HepG2 (cell line): Measurements from ENCODE around the gene ST7L. TPM values are rescaled to one million over a fixed set of nuclear protein-coding genes. Genes with fewer than 3 reads are reported as not detected.

ENCODE experiments used
- ATAC-seq: fragments of 200-7000 bp; cut with Tn5 transposase; 3 replicates; pipeline ENCODE4 v1.9.1; 2020; ENCODE audit warnings: mild to moderate bottlenecking, moderate library complexity
- BruUV-seq: library from RNA; stranded (reverse); fragments of 400-500 nt; replicated peaks from 2 replicates; lab custom pipeline; 2021; lab: Mats Ljungman, UMichigan
- CTCF ChIA-PET: fragments of 300-600 bp; formaldehyde crosslinking; extraction: SDS; loops from one replicate; lab custom pipeline; 2021; ENCODE audit warnings: low total read pairs, inconsistent platforms, low intra/inter-chr PET ratio; lab: Yijun Ruan, JAX
- POLR2A ChIA-PET: fragments of 350-600 bp; sonication (Branson Sonifier 250); formaldehyde crosslinking; loops from one replicate; lab custom pipeline; 2020; ENCODE audit warnings: antibody characterized with exemption, inconsistent platforms; lab: Yijun Ruan, JAX
- DNase-seq: peaks from one replicate; pipeline ENCODE4 v3.0.0-alpha.2; 2015; ENCODE audit warnings: low spot score
- FAIRE-seq: peaks from 3 replicates; lab custom pipeline; 2011; peaks lifted over from hg19 to GRCh38; lab: Jason Lieb, UNC
- H2AFZ ChIP-seq: one replicate; pipeline ENCODE4 v1.6.1; 2011; ENCODE audit warnings: low read length, inconsistent platforms
- H3K27ac ChIP-seq: fragments of 300-600 bp; 3 replicates; pipeline ENCODE4 v1.8.0; 2011; ENCODE audit warnings: mixed run types, mild to moderate bottlenecking, mixed read lengths, low read length, inconsistent platforms; ENCODE audit not compliant: insufficient read depth; ENCODE audit errors: extremely low read length
- H3K27me3 ChIP-seq, 2 experiments: fragments of 200-600 bp in 1 of 2; 2 replicates in 1 of 2; 3 replicates in 1 of 2; pipeline versions ENCODE4 v1.6.0 to v1.8.0; 2011; ENCODE audit warnings: low read length in 2 of 2, mild to moderate bottlenecking in 2 of 2, moderate library complexity in 2 of 2, inconsistent platforms in 1 of 2; ENCODE audit not compliant: insufficient read depth in 2 of 2, control insufficient read depth in 1 of 2
- H3K36me3 ChIP-seq, 2 experiments: fragments of 200-600 bp in 1 of 2; replicated peaks in 1 of 2; 2 replicates in 1 of 2; 3 replicates in 1 of 2; pipeline versions ENCODE4 v1.5.1 to v1.8.0; 2011; ENCODE audit warnings: low read length in 2 of 2, inconsistent platforms in 1 of 2; ENCODE audit not compliant: insufficient read depth in 2 of 2, control insufficient read depth in 1 of 2
- H3K4me1 ChIP-seq: 2 replicates; pipeline ENCODE4 v1.5.1; 2012; ENCODE audit warnings: low read length, inconsistent platforms; ENCODE audit not compliant: insufficient read depth
- H3K4me2 ChIP-seq: 2 replicates; pipeline ENCODE4 v1.6.0; 2011; ENCODE audit warnings: low read depth, low read length, inconsistent platforms
- H3K4me3 ChIP-seq, 3 experiments: fragments of 200-600 bp in 1 of 3; sonication (generic), shearing (Covaris generic) in 1 of 3; replicated peaks in 1 of 3; 2 replicates each; pipeline ENCODE4 v1.5.1; 2011 to 2016; ENCODE audit warnings: low read length in 3 of 3, inconsistent platforms in 2 of 3, low read depth in 2 of 3, mild to moderate bottlenecking in 2 of 3, control low read depth in 1 of 3, mixed read lengths in 1 of 3; ENCODE audit not compliant: insufficient read depth in 1 of 3
- H3K79me2 ChIP-seq: one replicate; pipeline ENCODE4 v1.6.1; 2011; ENCODE audit warnings: low read length, inconsistent platforms; ENCODE audit not compliant: insufficient read depth
- H3K9ac ChIP-seq: 2 replicates; pipeline ENCODE4 v1.6.0; 2011; ENCODE audit warnings: mild to moderate bottlenecking, low read depth, low read length, inconsistent platforms; ENCODE audit not compliant: insufficient read depth
- H3K9me3 ChIP-seq: 2 replicates; pipeline ENCODE4 v1.5.1; 2012; ENCODE audit warnings: mild to moderate bottlenecking, low read length
- H4K20me1 ChIP-seq: 2 replicates; pipeline ENCODE4 v1.6.0; 2011; ENCODE audit warnings: inconsistent platforms, mild to moderate bottlenecking, low read length, moderate library complexity; ENCODE audit not compliant: insufficient read depth
- ATF7-NPFF ChIP-seq: sonication (generic); formaldehyde crosslinking; IDR thresholded peaks from 2 replicates; pipeline ENCODE4 v1.8.1; 2023; ENCODE audit warnings: mild to moderate bottlenecking, low read depth, missing genetic modification reagents, moderate library complexity
- ELF1 ChIP-seq: sonication (generic); formaldehyde crosslinking; IDR thresholded peaks from 2 replicates; pipeline ENCODE4 v1.4.0; 2020; ENCODE audit warnings: missing genetic modification reagents
- RCOR2 ChIP-seq: IDR thresholded peaks from 2 replicates; pipeline ENCODE4 v1.6.1; 2016; ENCODE audit warnings: missing biosample characterization, missing genetic modification reagents
- SIX1 ChIP-seq: sonication (generic); formaldehyde crosslinking; IDR thresholded peaks from 2 replicates; pipeline ENCODE4 v1.4.0; 2020; ENCODE audit warnings: missing genetic modification reagents, borderline replicate concordance
- SP2 ChIP-seq: sonication (generic); formaldehyde crosslinking; IDR thresholded peaks from 2 replicates; pipeline ENCODE4 v1.5.1; 2020; ENCODE audit warnings: mild to moderate bottlenecking, missing genetic modification reagents
- ZNF326 ChIP-seq: sonication (generic); formaldehyde crosslinking; IDR thresholded peaks from 2 replicates; pipeline ENCODE4 v1.4.0; 2020; ENCODE audit warnings: missing genetic modification reagents, borderline replicate concordance
- ZNF367 ChIP-seq: sonication (generic); formaldehyde crosslinking; IDR thresholded peaks from 2 replicates; pipeline ENCODE4 v1.4.0; 2020; ENCODE audit warnings: missing genetic modification reagents, borderline replicate concordance
- WGBS: methylation state at CpG from one replicate; pipeline ENCODE4 v1.1.6; 2017; ENCODE audit warnings: low lambda C conversion rate; 5-methylcytosine and 5-hydroxymethylcytosine counted together
- in situ Hi-C: cut with HindIII; loops from 2 replicates; pipeline ENCODE4 v1.10.0; 2017; ENCODE audit warnings: low pct_unique_long_range_greater_than_20kb; ENCODE audit not compliant: extremely low pct_ligation_motif_present
- intact Hi-C: fragments of 100-400 bp; cut with micrococcal nuclease; formaldehyde crosslinking; loops from one replicate; pipeline ENCODE4 v1.10.0; 2022; ENCODE audit not compliant: unreplicated experiment
- polyA plus RNA-seq, 8 experiments: library from polyadenylated mRNA; depleted of rRNA in 3 of 8; stranded (reverse) in 7 of 8; unstranded in 1 of 8; fragments of >200 nt; fragmentation: Illumina TruSeq in 4 of 8; extraction: Trizol in 4 of 8; gene quantifications; 2 replicates each; pipeline versions ENCODE4 v1.2.1 to v1.2.3, GENCODE V29; 2011 to 2016; ENCODE audit warnings: low read depth in 4 of 8, missing spikeins in 1 of 8, mixed read lengths in 1 of 8; ENCODE audit not compliant: insufficient read depth in 1 of 8
- total RNA-seq, 5 experiments: library from RNA; depleted of rRNA; stranded (reverse); fragments of >200 nt; fragmentation: Illumina TruSeq; extraction: Trizol; gene quantifications; 2 replicates each; pipeline ENCODE4 v1.2.3, GENCODE V29; 2016; ENCODE audit warnings: low read depth in 1 of 5
- TF ChIP-seq, protein P1 (sequence below): IDR thresholded peaks from 2 replicates; pipeline ENCODE4 v1.6.1; 2016; ENCODE audit warnings: missing genetic modification reagents, missing compliant biosample characterization
- TF ChIP-seq, protein P2 (sequence below): sonication (generic); formaldehyde crosslinking; IDR thresholded peaks from 2 replicates; pipeline ENCODE4 v1.4.0; 2020; ENCODE audit warnings: missing genetic modification reagents, borderline replicate concordance
- TF ChIP-seq, protein P3 (sequence below): sonication (generic); formaldehyde crosslinking; IDR thresholded peaks from 2 replicates; pipeline ENCODE4 v1.4.0; 2020; ENCODE audit warnings: missing genetic modification reagents, low read depth, mild to moderate bottlenecking, borderline replicate concordance
- TF ChIP-seq, protein P4 (sequence below): sonication (generic); formaldehyde crosslinking; IDR thresholded peaks from 2 replicates; pipeline ENCODE4 v1.5.1; 2020; ENCODE audit warnings: mild to moderate bottlenecking, missing genetic modification reagents, borderline replicate concordance
- TF ChIP-seq, protein P5 (sequence below): sonication (generic); formaldehyde crosslinking; IDR thresholded peaks from 2 replicates; pipeline ENCODE4 v1.8.0; 2022; ENCODE audit warnings: mild to moderate bottlenecking, missing genetic modification reagents, moderate library complexity
- TF ChIP-seq, protein P6 (sequence below): sonication (generic); formaldehyde crosslinking; IDR thresholded peaks from 2 replicates; pipeline ENCODE4 v1.4.0; 2020; ENCODE audit warnings: missing genetic modification reagents

ST7L gene
- total and polyA plus RNA-seq, 2 of the 13 experiments (the other 11 are each of a cell fraction or from before 2014, with no cell fraction given): 8.6 to 19.9 TPM

DNA sequence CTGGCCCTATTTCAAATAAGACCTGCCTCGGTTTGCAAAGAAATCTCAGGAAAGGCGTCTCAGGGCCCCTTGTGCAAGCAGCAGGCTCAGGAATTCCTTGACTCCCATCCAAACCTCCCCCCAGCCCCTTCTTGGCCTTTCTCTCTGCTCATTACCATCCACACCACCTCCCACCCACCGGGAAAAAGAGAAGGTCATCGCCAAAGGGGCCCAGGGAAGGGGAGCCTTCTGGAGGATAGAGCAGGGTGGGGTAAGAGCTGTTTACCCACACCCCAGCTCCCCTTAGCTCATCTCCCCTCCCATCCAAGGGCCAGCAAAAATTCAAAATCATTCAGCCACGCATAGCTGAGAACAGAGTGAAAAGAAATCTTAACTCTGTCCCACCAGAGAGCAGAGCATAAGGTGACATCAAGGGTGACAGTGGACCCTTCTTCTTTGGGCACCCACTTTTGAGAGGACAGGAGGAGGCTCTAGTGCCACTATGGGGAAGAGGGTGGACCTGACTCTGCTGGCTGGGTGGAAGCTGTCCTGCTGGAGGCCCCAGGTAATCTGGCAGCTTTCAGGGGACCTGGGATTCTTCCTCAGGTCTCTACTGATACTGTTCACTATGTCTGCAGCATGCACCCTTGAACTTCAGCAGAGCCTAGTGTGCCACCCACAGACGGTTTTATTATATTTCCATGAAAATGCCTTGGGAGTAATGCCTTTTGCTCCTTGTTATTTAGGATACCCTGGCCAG is 114.1 kb downstream of the ST7L start:
- Histone ChIP-seq H3K36me3 (no peaks in the 10 kb centered on the region), H3K4me2 (no peak overlapping the region), H3K9ac (no peak overlapping the region), H3K4me1 (peaks cover 28% of the 10 kb centered on the region), H3K9me3 (no peaks in the 10 kb centered on the region), H3K27ac (no peak overlapping the region), H4K20me1 (peaks cover 2% of the 10 kb centered on the region; the same call in 1 of the 2 replicates), H3K27me3 (peaks cover 18 to 82% of the 10 kb centered on the region in 2 experiments; a peak in 4 of 5 replicates), H3K79me2 (no peaks in the 10 kb centered on the region), H3K4me3 (no peak overlapping the region), H2AFZ (no peak overlapping the region)
- FAIRE-seq (no peak), DNase-seq (no peak), ATAC-seq (no peak)
- in situ Hi-C loops: loop anchor here (10.0 kb wide), 1 partner anchor 200 kb away; the partner anchor contains the start of gene RHOC
- WGBS: 6% methylated on average over 6 of the region's 6 CpGs
- ChIA-PET CTCF (no interaction called here), POLR2A (no interaction called here)
- intact Hi-C loops: no loop called here
- BruUV-seq: no TSS peak
- TF ChIP-seq ZNF326 (CRISPR knock-in tag) (no peak), RCOR2 (CRISPR knock-in tag) (no peak), SP2 (CRISPR knock-in tag) (no peak), ATF7-NPFF (no peak), SIX1 (CRISPR knock-in tag) (no peak), ELF1 (CRISPR knock-in tag) (no peak), ZNF367 (CRISPR knock-in tag) (no peak)
- TF ChIP-seq, protein P1, sequence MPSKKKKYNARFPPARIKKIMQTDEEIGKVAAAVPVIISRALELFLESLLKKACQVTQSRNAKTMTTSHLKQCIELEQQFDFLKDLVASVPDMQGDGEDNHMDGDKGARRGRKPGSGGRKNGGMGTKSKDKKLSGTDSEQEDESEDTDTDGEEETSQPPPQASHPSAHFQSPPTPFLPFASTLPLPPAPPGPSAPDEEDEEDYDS: no peak
- TF ChIP-seq, protein P2, sequence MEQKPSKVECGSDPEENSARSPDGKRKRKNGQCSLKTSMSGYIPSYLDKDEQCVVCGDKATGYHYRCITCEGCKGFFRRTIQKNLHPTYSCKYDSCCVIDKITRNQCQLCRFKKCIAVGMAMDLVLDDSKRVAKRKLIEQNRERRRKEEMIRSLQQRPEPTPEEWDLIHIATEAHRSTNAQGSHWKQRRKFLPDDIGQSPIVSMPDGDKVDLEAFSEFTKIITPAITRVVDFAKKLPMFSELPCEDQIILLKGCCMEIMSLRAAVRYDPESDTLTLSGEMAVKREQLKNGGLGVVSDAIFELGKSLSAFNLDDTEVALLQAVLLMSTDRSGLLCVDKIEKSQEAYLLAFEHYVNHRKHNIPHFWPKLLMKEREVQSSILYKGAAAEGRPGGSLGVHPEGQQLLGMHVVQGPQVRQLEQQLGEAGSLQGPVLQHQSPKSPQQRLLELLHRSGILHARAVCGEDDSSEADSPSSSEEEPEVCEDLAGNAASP: no peak
- TF ChIP-seq, protein P3, sequence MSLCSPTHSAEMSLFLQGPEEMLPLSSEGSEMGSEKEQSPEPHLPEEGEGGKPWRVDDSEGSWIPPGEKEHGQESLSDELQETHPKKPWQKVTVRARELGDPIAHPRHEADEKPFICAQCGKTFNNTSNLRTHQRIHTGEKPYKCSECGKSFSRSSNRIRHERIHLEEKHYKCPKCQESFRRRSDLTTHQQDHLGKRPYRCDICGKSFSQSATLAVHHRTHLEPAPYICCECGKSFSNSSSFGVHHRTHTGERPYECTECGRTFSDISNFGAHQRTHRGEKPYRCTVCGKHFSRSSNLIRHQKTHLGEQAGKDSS (CRISPR knock-in tag): no peak
- TF ChIP-seq, protein P4, sequence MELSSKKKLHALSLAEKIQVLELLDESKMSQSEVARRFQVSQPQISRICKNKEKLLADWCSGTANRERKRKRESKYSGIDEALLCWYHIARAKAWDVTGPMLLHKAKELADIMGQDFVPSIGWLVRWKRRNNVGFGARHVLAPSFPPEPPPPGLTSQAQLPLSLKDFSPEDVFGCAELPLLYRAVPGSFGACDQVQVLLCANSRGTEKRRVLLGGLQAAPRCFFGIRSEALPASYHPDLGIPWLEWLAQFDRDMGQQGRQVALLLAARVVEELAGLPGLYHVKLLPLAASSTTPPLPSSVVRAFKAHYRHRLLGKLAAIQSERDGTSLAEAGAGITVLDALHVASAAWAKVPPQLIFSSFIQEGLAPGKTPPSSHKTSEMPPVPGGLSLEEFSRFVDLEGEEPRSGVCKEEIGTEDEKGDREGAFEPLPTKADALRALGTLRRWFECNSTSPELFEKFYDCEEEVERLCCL (CRISPR knock-in tag): no peak
- TF ChIP-seq, protein P5, sequence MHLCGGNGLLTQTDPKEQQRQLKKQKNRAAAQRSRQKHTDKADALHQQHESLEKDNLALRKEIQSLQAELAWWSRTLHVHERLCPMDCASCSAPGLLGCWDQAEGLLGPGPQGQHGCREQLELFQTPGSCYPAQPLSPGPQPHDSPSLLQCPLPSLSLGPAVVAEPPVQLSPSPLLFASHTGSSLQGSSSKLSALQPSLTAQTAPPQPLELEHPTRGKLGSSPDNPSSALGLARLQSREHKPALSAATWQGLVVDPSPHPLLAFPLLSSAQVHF (CRISPR knock-in tag): no peak
- TF ChIP-seq, protein P6, sequence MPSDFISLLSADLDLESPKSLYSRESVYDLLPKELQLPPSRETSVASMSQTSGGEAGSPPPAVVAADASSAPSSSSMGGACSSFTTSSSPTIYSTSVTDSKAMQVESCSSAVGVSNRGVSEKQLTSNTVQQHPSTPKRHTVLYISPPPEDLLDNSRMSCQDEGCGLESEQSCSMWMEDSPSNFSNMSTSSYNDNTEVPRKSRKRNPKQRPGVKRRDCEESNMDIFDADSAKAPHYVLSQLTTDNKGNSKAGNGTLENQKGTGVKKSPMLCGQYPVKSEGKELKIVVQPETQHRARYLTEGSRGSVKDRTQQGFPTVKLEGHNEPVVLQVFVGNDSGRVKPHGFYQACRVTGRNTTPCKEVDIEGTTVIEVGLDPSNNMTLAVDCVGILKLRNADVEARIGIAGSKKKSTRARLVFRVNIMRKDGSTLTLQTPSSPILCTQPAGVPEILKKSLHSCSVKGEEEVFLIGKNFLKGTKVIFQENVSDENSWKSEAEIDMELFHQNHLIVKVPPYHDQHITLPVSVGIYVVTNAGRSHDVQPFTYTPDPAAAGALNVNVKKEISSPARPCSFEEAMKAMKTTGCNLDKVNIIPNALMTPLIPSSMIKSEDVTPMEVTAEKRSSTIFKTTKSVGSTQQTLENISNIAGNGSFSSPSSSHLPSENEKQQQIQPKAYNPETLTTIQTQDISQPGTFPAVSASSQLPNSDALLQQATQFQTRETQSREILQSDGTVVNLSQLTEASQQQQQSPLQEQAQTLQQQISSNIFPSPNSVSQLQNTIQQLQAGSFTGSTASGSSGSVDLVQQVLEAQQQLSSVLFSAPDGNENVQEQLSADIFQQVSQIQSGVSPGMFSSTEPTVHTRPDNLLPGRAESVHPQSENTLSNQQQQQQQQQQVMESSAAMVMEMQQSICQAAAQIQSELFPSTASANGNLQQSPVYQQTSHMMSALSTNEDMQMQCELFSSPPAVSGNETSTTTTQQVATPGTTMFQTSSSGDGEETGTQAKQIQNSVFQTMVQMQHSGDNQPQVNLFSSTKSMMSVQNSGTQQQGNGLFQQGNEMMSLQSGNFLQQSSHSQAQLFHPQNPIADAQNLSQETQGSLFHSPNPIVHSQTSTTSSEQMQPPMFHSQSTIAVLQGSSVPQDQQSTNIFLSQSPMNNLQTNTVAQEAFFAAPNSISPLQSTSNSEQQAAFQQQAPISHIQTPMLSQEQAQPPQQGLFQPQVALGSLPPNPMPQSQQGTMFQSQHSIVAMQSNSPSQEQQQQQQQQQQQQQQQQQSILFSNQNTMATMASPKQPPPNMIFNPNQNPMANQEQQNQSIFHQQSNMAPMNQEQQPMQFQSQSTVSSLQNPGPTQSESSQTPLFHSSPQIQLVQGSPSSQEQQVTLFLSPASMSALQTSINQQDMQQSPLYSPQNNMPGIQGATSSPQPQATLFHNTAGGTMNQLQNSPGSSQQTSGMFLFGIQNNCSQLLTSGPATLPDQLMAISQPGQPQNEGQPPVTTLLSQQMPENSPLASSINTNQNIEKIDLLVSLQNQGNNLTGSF: no peak
